ENCODE results near the gene GIPC2. TPM values are rescaled to one million over a fixed set of nuclear protein-coding genes. Genes with fewer than 3 reads are reported as not detected.

The GIPC2 gene
- total RNA-seq, 1 experiment from 2014 or later: 0.26 TPM

DNA sequence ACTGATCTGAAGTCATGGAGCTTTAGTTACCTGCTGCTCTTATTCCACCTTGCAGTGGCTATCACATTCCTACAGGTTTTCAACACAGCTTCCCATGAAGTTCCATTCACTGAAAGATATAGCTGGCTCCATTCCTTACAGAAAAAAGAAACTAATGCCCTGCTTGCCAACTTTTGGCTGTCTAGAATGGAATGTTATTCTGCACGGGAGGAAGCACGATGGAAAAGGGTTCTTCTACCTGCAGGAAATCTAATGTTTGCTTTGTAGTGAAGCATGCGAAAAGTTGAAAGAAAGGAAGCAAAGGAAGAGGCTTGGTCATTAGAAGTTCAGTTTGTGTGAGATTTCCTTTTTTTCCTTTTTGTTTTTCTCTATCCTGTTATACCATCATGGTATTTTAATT, 32.6 kb downstream of the GIPC2 start:
- ChIA-PET CTCF (no interaction called here), POLR2A (no interaction called here)
- no TSS peak for BruUV-seq (replicated peaks)
- H3K4me3 ChIP-seq (ENCODE audit: low read depth in 2 of 2, low read length in 2 of 2): no peak overlapping the region
- no peaks in the 10 kb centered on the region for H3K36me3 ChIP-seq (ENCODE audit: control insufficient read depth, insufficient read depth, low read length)
- no peaks in the 10 kb centered on the region for H3K27me3 ChIP-seq (ENCODE audit: control insufficient read depth, insufficient read depth, low read length)
- ATAC-seq (no peak), DNase-seq (ENCODE audit: low read depth, low spot score) (no peak)
- H3K9me3 ChIP-seq (ENCODE audit: control insufficient read depth, insufficient read depth, low read depth, low read length): no peaks in the 10 kb centered on the region
- no peak for TF ChIP-seq TCF7L2 (IDR thresholded peaks at IDR 0.05; ENCODE audit: low read depth, low read length)
- no peak for TF ChIP-seq POLR2AphosphoS5 (IDR thresholded peaks at IDR 0.05; ENCODE audit: low read depth, low read length)
- TF ChIP-seq, protein P1, sequence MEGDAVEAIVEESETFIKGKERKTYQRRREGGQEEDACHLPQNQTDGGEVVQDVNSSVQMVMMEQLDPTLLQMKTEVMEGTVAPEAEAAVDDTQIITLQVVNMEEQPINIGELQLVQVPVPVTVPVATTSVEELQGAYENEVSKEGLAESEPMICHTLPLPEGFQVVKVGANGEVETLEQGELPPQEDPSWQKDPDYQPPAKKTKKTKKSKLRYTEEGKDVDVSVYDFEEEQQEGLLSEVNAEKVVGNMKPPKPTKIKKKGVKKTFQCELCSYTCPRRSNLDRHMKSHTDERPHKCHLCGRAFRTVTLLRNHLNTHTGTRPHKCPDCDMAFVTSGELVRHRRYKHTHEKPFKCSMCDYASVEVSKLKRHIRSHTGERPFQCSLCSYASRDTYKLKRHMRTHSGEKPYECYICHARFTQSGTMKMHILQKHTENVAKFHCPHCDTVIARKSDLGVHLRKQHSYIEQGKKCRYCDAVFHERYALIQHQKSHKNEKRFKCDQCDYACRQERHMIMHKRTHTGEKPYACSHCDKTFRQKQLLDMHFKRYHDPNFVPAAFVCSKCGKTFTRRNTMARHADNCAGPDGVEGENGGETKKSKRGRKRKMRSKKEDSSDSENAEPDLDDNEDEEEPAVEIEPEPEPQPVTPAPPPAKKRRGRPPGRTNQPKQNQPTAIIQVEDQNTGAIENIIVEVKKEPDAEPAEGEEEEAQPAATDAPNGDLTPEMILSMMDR (IDR thresholded peaks at IDR 0.05): no peak
- TF ChIP-seq, protein P2, sequence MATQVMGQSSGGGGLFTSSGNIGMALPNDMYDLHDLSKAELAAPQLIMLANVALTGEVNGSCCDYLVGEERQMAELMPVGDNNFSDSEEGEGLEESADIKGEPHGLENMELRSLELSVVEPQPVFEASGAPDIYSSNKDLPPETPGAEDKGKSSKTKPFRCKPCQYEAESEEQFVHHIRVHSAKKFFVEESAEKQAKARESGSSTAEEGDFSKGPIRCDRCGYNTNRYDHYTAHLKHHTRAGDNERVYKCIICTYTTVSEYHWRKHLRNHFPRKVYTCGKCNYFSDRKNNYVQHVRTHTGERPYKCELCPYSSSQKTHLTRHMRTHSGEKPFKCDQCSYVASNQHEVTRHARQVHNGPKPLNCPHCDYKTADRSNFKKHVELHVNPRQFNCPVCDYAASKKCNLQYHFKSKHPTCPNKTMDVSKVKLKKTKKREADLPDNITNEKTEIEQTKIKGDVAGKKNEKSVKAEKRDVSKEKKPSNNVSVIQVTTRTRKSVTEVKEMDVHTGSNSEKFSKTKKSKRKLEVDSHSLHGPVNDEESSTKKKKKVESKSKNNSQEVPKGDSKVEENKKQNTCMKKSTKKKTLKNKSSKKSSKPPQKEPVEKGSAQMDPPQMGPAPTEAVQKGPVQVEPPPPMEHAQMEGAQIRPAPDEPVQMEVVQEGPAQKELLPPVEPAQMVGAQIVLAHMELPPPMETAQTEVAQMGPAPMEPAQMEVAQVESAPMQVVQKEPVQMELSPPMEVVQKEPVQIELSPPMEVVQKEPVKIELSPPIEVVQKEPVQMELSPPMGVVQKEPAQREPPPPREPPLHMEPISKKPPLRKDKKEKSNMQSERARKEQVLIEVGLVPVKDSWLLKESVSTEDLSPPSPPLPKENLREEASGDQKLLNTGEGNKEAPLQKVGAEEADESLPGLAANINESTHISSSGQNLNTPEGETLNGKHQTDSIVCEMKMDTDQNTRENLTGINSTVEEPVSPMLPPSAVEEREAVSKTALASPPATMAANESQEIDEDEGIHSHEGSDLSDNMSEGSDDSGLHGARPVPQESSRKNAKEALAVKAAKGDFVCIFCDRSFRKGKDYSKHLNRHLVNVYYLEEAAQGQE (IDR thresholded peaks at IDR 0.05; ENCODE audit: insufficient read depth in 1 of 2, low read depth in 2 of 2, low read length in 1 of 2): no peak
- TF ChIP-seq SIN3A (IDR thresholded peaks at IDR 0.05; ENCODE audit: borderline replicate concordance, insufficient read depth, low read depth, low read length): no peak
- no peak overlapping the region for H3K27ac ChIP-seq (ENCODE audit: low read length)
- no peaks in the 10 kb centered on the region for H3K4me1 ChIP-seq (ENCODE audit: control insufficient read depth, insufficient read depth, low read length)
- in situ Hi-C loops (cut with HindIII; ENCODE audit: low pct_unique_long_range_greater_than_20kb, low sequenced_read_pairs): no loop called here
- intact Hi-C loops (cut with micrococcal nuclease; ENCODE audit: unreplicated experiment): no loop called here

DNA sequence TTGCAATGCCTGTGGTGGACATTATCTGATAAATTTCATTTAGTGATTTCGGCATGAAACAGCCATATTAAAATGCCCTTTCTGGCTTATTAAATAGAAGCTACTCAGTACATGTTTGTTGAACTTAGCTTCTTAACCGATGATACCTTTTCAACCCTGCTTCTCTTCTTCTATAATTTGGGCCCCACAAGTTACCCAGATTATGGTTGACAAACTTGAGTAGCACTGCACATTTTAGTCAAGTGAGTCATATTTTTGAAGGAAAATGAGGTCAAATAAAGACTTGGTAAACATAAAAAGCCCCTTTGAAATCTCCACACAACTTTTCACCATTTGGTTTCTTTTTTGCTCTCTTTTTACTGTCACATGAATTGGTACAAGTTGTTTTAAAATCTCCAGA, 33.8 kb downstream of the GIPC2 start:
- no peak for TF ChIP-seq POLR2AphosphoS5 (IDR thresholded peaks at IDR 0.05; ENCODE audit: low read depth, low read length)
- TF ChIP-seq, protein P2 (IDR thresholded peaks at IDR 0.05; ENCODE audit: insufficient read depth in 1 of 2, low read depth in 2 of 2, low read length in 1 of 2): no peak
- no peak for TF ChIP-seq SIN3A (IDR thresholded peaks at IDR 0.05; ENCODE audit: borderline replicate concordance, insufficient read depth, low read depth, low read length)
- no peak for TF ChIP-seq TCF7L2 (IDR thresholded peaks at IDR 0.05; ENCODE audit: low read depth, low read length)
- TF ChIP-seq, protein P1 (IDR thresholded peaks at IDR 0.05): no peak
- POLR2A ChIA-PET: no interaction called here
- H3K36me3 ChIP-seq (ENCODE audit: control insufficient read depth, insufficient read depth, low read length): no peaks in the 10 kb centered on the region
- no peak overlapping the region for H3K4me3 ChIP-seq (ENCODE audit: low read depth in 2 of 2, low read length in 2 of 2)
- CTCF ChIA-PET: no interaction called here
- H3K27me3 ChIP-seq (ENCODE audit: control insufficient read depth, insufficient read depth, low read length): no peaks in the 10 kb centered on the region
- in situ Hi-C loops (cut with HindIII; ENCODE audit: low pct_unique_long_range_greater_than_20kb, low sequenced_read_pairs): no loop called here
- no peaks in the 10 kb centered on the region for H3K4me1 ChIP-seq (ENCODE audit: control insufficient read depth, insufficient read depth, low read length)
- no peak for DNase-seq (ENCODE audit: low read depth, low spot score)
- intact Hi-C loops (cut with micrococcal nuclease; ENCODE audit: unreplicated experiment): no loop called here
- no peak for ATAC-seq
- BruUV-seq (replicated peaks): no TSS peak
- no peaks in the 10 kb centered on the region for H3K9me3 ChIP-seq (ENCODE audit: control insufficient read depth, insufficient read depth, low read depth, low read length)
- H3K27ac ChIP-seq (ENCODE audit: low read length): no peak overlapping the region

Data from Panc1 (cell line).